A204.1 (cell line): ENCODE results near the gene PKP4.
"Not testable (repeated sequence)": the region's sequence is repeated elsewhere in the genome, so short reads cannot be mapped to it uniquely, and the experiment has no call there.

Source experiments
- FAIRE-seq: peaks from 2 replicates; lab custom pipeline; 2012; peaks lifted over from hg19 to GRCh38; lab: Jason Lieb, UNC

The PKP4 gene, protein sequence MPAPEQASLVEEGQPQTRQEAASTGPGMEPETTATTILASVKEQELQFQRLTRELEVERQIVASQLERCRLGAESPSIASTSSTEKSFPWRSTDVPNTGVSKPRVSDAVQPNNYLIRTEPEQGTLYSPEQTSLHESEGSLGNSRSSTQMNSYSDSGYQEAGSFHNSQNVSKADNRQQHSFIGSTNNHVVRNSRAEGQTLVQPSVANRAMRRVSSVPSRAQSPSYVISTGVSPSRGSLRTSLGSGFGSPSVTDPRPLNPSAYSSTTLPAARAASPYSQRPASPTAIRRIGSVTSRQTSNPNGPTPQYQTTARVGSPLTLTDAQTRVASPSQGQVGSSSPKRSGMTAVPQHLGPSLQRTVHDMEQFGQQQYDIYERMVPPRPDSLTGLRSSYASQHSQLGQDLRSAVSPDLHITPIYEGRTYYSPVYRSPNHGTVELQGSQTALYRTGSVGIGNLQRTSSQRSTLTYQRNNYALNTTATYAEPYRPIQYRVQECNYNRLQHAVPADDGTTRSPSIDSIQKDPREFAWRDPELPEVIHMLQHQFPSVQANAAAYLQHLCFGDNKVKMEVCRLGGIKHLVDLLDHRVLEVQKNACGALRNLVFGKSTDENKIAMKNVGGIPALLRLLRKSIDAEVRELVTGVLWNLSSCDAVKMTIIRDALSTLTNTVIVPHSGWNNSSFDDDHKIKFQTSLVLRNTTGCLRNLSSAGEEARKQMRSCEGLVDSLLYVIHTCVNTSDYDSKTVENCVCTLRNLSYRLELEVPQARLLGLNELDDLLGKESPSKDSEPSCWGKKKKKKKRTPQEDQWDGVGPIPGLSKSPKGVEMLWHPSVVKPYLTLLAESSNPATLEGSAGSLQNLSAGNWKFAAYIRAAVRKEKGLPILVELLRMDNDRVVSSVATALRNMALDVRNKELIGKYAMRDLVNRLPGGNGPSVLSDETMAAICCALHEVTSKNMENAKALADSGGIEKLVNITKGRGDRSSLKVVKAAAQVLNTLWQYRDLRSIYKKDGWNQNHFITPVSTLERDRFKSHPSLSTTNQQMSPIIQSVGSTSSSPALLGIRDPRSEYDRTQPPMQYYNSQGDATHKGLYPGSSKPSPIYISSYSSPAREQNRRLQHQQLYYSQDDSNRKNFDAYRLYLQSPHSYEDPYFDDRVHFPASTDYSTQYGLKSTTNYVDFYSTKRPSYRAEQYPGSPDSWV

DNA sequence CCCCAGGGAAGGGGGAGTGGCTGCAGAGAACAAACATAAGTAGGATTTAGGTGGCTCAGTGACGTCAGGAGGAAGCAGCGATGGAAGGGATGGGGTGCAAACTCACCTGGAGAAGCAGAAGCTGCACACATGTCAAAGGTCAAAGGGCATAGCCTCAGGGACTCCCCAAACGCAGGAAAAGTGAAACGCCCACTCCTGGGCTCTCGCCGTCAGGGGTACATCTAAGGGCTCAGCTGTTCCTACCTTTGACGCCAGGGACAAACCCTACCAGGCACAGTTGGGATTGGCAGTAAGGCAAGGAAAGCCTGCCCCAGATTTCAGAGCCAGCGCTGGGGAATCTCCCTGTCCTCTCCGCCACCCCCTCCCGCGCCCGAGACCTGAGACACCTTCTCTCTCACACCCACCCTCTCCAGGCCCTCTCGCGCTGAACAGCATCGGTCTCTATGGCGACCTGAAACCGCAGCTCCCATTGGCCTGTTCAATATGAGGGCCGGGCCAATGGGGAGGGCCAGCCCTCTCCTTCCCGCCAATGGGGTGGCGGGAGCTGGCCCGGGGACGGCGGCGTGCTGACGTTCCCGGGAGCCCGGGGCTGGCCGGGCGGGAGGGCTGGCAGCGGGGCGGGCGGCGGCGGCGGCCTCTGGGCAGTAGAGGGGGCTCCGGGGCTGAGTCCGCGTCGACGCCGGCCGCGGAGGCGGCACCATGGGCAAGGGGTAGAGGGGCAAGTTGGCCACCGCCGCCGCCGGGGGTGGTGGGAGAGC, at the start of gene PKP4, which contains the start of gene CCDC148:
PKP4 (plus strand) TSS at position 644 of the 758 bp plus-strand sequence. CDS start 76,233 bp downstream, outside the sequence.
CCDC148 (minus strand) TSS at position 445 of the 758 bp plus-strand sequence; CDS start at position 131, 314 bp downstream.
- FAIRE-seq: peak; percentile 41

DNA sequence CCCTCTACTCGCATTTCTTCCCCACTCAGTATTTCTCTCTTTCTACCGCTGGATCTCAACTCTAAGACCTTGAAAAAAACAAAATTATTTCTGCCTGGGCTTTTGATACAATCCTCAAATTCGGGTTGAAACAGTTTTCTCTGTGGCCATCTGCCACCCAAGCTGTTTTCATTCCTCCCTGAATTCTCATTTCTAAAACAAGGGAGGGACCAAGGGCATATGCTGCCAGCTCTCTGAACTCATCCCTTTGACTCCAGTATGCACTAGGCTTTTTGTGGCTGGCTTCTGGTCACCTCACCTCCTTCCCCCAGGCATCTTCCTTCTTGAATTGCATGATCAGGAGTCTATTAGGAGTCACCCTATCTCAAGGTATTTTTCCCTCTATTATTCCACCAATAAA, 49.7 kb upstream of the PKP4 start:
- FAIRE-seq: no peak

DNA sequence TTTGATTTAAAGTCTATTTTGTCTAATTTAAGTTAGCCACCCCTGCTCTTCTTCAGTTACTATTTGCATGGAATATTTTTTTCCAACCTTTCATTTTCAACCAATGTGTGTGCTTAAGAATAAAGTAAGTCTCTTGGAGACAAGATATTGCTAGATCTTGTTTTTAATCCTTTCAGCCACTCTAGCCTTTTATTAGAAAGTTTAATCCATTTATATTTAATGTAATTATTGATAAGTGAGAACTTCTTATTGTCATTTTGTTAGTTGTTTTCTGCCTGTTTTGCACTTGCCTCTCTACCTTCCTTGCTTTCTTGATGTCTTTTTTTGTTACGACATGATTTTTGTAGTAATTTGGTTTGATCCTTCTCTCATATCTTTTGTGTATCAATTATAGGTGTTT, 46.6 kb upstream of the PKP4 start:
- no peak for FAIRE-seq

DNA sequence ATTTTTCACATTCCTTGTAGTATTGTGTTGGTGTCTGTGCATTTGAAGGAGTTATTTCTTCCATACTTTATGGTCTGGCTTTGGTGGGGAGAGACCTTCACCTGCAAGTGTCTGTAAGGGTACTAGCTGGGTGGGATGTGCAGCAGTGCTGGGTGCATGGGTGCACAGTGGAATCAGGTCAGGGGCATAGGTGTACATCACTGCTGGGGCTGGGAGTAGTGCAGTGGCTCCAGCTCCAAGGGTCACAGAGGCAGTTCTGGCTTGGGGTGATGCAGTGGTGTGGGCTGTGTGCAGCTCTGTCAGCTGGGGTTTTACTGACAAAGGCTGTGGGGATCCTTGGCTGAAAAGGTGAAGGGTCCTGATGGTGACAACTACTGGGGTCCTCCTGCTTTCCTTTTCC, 45.0 kb upstream of the PKP4 start:
- no peak for FAIRE-seq

DNA sequence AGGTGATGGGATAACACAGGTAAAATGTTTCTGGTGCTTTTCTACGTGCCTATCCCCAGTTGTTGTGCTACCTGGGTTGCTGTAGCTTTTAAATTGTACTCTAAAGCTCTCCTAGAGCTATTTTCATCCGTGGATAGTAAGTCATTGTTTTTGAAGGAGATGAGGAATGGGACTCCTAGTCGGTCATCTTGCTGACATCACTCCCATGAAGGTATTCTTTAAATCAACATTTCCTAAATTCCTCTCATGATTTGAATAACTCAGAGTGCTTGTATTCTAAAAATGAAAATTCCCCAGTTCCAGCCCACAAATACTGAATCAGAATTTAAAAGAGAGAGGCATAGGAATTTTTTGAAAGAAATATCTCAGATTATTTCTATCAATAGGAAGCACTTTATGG, 44.5 kb upstream of the PKP4 start:
- FAIRE-seq: no peak

DNA sequence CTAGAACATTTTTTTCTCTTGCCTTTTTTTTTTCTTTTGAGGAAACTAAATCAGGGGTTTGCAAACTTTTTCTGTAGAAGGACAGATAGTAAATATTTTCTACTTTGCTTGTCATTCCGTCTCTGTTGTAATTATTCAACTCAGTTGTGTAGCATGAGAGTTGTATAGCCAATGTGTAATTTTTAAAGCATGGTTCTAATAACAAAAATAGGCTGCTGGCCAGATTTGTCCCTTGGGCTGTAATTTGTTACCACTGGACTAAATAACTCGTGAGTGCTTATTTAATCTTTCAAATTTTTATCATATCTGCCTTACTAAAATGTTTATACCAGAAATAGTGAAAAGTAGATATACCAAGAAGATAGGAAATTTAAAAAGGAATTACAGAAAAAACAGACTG, 43.2 kb upstream of the PKP4 start:
- no peak for FAIRE-seq

DNA sequence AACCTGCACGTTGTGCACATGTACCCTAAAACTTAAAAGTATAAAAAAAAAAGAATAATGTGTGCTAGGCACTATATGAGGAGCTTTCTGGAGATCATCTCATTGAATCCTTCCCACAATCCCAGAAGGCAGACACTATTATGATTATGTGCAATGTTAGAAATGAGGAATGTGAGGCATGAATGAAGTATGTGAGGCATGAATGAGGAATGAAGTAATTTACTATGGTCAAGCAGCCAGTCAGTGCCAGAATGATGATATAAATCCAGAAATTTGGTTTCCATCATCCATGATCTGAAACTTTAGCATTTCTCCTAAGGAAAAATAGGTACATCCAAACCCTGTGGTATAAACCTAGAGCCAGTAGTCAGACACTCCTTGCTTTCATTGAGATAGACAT, 42.2 kb upstream of the PKP4 start:
- no peak for FAIRE-seq

DNA sequence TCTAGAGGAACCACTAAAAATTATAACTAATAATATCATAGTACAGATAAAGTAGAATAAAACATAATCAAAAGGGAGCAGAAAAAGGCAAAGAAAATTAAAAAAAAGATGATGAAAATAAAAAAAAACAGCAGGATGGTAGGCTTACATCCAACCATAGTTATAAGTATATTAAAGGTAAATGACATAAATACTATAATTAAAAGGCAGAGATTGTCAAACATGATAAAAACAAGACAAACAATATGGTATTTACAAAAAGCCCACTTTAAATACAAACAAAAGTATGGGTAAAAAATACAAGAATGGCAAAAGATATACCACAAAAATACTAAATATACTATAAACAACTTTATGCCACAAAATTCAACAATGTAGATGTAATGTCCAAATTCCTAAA, 24.6 kb upstream of the PKP4 start:
- FAIRE-seq: peak; percentile 11

DNA sequence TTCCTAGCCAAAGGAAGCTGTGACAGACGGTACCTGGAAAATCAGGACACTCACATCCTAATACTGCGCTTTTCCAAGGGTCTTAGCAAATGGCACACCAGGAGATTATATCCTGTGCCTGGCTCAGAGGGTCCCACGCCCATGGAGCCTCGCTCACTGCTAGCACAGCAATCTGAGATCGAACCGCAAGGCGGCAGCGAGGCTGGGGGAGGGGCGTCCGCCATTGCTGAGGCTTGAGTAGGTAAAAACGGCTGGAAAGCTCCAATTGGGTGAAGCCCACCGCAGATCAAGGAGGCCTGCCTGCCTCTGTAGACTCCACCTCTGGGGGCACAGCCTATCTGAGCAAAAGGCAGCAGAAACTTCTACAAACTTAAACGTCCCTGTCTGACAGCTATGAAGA, 23.0 kb upstream of the PKP4 start:
- FAIRE-seq: not testable (repeated sequence)

DNA sequence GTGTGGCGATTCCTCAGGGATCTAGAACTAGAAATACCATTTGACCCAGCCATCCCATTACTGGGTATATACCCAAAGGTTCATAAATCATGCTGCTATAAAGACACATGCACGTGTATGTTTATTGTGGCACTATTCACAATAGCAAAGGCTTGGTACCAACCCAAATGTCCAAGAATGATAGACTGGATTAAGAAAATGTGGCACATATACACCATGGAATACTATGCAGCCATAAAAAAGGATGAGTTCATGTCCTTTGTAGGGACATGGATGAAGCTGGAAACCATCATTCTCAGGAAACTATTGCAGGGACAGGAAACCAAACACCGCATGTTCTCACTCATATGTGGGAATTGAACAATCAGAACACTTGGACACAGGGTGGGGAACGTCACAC, 17.7 kb upstream of the PKP4 start:
- not testable (repeated sequence) for FAIRE-seq

DNA sequence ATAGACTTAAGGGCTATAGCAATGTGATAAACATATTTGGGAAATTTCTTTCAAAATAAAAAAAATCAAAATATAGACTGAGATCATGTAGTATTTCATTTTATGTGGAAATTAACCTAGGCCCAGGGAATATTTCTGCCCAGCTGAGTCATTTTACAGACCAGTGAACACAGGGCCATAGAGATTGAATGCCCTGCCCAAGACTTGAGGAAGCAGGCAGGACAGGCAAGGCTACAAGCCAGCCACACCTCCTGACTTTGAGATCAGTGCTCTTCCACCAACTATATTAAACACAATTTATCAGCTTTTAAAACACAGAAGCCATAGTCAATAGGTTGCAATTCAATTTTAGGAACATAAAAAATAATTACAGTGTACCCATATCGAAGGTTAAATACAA, 13.1 kb upstream of the PKP4 start:
- no peak for FAIRE-seq

DNA sequence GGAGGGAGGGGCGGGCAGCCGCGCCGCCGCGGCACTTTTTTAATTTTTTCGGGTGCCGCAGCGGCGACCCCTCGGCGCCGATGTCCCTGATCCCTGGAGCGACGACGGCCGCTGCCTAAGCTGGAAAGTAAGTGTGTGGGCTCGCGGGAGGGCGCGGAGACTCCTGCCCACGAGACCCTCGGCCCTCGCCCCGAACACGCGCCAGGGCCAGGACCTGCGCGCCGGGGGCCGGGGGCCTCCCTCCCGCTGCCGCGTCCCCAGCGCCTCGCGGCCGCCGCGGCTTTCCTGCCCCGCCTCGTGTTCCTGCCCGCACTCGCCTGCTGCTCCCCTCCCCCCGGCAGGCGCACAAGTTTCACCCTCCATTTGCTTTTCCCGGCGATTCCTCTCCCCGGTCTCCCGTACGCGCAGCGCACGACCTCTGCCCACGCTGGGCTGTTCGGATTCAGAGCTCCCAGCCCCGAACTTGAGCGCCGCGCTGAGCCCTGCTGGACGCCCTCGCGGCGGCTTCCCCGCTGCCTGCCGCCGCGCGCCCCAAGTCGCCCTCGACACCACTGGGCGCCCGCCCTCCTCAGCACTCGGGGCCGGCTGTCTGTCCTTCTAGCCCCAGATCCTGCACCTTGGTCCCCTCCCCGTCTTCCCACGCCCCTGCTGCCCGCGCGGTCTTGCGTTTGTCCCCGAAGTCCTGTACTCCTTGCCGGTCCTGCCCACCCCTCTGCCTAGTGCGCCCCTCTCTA, 507 bp downstream of the PKP4 start:
- FAIRE-seq: no peak

DNA sequence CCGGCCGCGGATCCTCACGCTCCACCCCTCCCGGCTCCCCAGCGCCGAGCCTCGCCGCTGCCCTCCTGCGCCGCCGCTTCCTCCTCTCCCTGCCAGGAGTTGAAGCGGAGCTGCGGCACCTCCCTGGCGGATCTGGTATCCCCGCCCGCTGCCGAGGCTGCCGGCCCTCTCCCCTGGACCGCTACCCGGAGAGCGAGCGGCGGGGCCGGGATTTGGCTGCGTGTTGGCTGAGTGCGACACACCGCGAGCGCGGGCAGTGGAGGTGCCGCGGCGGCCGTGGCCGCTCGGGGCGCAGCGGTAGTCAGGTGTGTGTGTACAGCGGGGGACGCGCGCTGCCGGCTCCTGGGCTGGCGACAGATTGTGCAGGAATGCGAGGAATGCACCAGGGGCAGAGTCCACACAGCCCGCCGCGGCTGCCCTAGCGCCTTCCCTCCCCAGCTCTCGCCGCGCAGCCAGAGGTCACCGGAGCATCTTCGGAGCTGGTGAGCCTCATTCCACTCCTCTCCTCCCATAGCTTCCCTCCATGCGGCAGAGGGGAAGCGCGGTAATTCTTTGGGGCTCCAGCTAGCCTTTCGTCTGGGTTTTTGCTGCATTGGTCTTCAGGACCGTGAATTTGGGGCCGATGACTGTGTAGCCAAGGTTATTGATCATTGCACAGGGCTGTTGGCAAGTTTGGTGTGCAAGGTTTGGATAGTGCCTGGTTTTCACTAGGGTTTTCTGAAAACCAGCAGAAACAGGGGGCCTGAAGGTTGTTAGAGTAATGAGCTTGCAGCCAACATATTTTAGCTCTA, 1.3 kb downstream of the PKP4 start:
- no peak for FAIRE-seq

DNA sequence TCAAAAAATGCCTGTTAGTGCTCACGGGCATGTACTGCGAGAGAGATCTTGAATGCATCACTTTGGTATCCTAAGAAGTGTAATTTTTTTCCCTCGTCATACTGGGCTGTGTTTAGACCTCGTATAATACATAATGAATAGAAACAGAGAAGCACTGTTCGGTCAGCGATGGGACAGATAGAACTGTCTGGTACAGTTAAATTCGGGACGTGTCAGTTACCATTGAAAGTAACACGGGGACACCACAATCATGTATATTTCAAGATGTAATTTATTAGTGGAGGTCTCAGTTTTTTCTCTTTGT, 1.8 kb downstream of the PKP4 start:
- FAIRE-seq: no peak

DNA sequence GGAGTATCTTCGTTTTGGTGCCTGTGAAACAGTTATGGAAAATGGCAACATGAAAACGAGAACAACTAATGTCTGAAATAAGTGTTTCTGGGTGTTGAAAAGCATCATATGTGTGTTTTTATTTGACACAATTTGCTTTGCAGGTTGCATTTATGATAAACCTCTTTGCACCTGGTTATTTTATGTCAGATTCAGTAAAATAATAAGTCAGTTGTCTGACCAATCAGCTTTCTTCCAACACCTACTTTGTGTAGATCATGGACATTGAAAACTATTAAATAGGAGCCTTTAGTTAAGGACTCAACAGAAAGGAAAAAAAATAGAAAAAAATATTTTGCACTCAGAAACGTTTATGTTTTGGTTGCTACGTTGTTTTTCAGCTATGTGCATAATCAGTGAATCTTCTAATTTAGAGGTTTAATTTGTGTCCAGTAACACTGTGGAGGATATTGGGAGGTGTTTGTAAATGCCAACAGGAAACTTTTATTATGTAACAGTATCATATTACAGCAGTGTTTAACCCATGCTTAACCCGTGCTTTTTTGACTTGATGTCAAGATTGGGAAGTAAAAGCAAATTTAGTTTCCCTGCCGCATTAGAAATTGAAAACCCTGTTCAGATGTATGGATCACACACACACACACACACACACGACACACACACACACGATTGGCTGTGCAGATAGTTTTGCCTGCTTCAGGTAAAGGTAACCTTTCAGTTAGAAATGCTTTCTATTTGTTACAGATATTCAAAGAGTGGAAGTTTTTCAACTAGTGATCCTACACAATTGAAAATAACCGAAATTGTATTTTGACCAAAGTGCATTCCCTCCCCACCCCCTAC, 2.6 kb downstream of the PKP4 start:
- no peak for FAIRE-seq

DNA sequence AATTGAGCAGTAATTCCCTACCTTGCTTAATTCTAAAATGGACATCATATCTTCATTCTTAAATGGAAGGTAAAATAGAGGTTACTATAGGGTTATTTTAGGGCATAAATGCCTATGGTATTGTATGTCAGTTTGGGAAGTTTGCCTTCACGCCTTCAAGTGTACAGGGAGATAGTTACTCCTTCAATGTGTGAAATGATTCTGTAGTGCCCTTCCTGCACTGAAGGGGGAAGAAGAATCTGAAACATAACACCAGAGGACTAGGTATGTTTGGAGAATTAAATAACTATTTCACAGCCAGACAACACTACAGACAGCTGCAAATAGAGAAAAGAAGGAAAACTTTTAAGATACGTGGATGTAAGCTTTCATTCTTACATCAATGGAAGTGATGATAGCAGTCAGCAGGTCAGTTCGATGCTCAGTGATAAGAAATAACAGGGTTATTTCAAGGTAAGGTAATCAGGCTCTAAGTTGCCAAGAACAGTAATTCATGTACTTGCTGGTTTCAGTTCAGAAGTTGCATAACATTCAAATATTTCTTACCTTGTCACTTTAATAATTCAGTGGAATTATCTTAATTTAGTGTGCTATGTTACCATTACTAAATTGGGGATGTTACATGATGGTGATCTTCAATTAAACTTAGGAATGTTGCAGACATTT, 4.0 kb downstream of the PKP4 start:
- no peak for FAIRE-seq

DNA sequence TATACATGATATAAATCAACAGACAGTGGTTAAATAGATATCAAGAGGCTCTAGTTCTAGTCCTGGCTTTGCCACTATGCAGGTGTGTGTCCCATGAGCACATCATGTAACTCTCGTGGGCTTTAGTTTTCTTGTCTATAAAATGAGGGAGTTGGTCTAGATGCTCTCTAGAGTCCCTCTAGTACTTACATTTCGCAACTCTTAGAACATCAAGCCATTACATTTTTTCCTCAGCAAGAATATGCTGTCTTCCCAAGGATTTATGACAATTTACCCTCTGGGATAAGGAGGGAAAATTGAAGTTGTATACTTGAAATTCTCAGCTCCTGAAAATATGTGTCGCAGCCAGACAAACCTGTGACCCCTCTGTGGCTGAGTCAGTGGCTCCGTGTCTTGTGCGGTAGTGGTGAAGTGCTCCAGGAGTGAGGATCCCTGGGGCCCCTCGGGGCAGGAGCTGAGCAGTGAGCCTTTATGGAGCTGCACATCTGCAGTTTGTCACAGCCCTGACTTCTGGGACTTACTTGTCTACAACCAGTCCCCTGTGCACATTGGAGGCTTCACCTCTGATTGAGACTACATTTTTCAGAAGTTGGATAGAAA, 6.8 kb downstream of the PKP4 start:
- FAIRE-seq: no peak

DNA sequence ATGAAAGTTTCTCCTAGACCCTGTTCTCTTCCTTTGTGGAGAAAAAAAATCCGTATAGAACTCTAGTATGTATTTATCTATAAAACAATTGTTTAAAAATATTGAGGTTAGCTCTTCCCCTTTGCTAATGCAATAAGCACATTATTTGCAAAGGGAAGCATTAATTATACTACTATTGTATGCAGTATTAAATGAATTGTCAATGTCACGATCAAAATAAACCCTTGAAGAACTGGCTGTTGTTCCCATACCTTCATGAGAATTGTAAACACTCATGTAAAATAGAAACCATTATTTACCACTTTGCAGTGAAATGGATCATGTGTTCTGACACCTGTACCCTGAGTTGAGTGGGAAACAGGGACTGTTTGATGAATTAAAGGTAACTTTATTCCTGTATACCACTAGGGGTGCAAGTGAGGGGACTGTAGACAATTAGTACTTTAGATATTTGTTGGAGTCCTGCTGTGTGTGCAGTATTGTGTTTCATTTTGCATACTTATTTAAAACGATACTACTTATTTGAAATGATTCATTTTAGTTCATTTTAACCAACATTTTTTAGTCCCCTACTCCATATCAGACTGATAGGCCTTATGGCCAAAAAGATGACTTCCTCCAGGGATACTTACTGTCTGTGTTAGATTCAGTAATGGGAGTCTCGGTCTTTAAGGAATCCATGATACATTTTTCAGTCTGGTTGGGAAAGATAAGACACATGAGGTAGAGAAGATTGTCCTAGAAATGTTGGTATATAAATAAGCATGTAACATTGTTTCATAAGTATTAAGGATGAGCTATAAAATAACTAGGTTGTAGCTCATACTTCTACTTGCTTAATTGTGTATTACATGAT, 7.9 kb downstream of the PKP4 start:
- FAIRE-seq: no peak
